HG03558 (cell line): ENCODE measurements around the gene H6PD.

Source experiments
- ATAC-seq: cut with Tn5 transposase; IDR thresholded peaks from one replicate; pipeline ENCODE4 v1.9.1; 2021; ENCODE audit warnings: moderate number of reproducible peaks; ENCODE audit not compliant: unreplicated experiment; ENCODE audit errors: extremely low read depth

The H6PD gene

GRCh38 chr1:9238550-9238949, 4.0 kb downstream of the H6PD start:
- no peak for ATAC-seq

- no peak for ATAC-seq
Observed at GRCh38 chr1:9239622-9240401, 5.2 kb downstream of the H6PD start.

DNA sequence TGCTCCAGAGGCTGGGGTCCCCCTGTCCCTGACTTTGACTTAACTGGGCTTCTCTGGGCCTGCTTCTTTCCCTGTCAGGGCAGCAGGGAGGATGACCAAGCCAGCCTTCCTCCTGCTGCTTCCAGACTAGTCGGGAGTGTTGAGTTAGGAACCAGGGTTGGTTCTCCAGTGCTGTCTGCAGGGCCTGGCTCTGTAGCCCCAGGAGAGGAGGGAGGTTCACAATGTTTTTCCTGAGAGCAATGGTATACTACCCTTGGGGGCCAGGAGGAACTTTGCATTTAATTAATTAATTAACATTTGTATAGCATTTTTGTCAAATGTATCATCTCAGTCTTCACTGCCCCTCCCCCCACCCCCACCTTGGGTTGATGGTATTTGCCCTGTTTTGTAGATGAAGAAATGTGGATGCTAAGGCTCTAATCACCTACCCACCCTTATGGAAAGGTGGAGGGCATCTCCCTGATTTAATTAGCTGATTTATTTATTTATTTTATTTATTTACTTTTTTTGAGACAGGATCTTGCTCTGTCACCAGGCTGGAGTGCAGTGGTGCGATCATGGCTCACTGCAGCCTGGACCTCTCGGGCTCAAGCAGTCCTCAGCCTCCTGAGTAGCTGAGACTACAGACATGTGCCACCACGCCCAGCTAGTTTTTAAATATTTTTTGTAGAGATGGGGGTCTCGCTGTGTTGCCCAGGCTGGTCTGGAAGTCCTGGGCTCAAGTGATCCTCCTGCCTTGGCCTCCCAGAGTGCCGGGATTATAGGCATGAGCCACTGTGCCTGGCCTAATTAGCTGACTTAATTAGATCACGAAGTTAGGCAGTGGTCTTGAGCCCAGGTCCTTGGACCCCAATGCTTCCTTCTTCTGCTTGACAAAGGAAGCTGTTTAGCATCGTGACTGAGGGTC, 6.6 kb downstream of the H6PD start:
- ATAC-seq: no peak

- no peak for ATAC-seq
Observed at GRCh38 chr1:9241891-9242290, 7.3 kb downstream of the H6PD start.

DNA sequence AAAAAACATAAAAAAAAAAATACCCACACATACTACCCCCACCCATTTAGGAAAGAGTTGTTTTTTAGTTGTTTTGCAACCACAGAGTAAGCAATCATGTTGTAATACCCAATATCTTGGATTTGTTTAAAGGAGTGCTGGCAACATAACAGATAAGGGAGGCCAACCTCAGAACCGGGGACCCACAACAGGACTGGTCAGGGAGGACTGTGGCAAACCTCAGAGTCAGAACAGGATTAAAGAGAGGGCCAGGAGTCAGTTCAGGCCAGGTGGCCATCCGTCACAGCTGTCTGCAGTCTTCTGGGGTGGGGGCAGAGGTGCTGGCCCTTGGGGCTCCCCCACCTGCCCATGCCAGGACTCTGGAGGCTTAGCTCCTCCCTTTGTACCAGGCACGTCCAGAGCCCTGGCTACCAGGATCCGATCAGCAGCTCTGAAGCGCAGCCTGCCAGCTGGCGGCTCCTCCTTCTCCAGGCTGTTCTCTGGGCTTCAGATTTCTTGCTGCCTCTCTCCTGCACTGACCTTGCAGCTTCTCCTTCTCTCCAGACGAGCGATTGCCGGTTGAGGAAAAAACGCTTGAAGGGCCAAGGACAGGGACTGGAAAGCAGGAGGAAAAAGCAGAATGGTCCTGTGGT, 7.9 kb downstream of the H6PD start:
- no peak for ATAC-seq

DNA sequence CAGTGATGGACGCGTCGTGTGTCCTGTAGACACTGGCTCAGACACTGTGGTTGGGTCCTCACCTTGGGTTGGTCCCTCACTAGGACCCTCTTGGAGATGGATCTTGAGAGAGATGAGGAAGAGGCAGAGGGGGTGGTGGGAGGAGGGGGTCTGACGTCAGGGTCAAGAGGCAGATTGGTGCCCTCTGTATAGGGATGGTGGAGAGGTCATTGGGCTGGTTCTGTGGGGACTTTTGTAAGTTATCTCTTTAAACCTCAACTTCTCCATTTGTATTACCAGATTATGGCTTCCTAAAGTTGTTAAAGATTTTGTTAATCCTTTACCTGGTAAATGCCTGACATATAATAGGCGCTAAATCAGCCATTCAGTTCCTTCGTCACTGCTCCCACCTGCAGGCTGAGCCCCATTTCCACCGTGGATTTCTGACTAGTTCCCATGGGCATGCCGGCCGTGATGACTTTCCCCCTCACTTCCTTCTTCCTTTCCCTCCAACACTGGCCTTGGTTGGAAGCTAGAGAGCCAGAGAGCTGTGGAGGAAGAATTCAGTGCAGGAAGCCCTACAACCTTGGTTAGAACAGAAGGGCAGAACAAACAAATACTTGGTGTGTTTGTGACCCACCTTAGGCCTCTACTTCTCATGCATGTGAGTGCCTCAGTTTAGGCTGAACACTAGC, 8.6 kb downstream of the H6PD start:
- ATAC-seq: no peak

DNA sequence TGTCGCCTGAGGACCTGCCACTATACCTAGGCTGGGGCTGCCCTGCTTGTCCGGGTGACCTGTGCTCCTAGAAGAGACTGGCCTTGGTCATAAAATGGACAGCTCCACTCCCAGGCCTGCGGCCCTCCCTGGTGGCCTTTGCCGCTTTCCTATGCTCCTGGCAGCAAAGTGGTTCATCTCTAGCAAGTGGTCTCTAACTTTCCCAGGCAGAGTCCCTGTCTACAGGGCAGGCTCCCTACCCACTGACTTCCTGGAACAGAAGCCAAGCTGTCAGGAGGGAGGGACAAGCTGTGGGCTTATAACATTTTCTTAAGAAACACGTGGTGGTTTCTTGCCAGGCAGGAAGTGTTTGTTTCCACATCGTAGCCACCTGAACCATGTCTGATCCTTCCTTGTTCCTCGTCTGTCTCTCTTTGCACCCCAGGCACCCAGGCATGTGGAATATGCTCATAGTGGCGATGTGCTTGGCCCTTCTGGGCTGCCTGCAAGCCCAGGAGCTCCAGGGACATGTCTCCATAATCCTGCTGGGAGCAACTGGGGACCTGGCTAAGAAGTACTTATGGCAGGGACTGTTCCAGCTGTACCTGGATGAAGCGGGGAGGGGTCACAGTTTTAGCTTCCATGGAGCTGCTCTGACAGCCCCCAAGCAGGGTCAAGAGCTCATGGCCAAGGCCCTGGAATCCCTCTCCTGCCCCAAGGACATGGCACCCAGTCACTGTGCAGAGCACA, 10.1 kb downstream of the H6PD start:
- ATAC-seq: no peak

- no peak for ATAC-seq
Observed at GRCh38 chr1:9245230-9245619, 10.7 kb downstream of the H6PD start.

- no peak for ATAC-seq
Observed at GRCh38 chr1:9245661-9246060, 11.1 kb downstream of the H6PD start.

DNA sequence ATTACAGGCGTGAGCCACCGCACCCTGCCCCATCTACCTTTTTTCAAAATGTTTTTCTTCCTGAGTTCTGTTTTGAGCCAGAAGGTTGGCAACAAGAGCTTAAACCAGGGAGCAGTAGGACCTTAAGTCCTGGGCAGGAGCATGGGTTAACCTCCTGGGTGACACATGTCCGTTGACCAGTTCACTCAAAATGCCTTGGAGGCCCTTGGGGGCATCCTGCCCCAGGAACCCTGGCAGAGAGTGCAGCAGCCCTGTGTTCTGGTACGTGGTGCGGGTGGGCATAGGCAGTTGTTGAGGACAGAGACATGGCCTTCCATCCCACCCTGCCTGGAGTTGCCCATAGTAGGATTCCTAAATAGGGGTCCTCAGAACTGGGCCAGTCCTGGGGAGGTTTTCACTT, 11.6 kb downstream of the H6PD start:
- ATAC-seq: no peak

DNA sequence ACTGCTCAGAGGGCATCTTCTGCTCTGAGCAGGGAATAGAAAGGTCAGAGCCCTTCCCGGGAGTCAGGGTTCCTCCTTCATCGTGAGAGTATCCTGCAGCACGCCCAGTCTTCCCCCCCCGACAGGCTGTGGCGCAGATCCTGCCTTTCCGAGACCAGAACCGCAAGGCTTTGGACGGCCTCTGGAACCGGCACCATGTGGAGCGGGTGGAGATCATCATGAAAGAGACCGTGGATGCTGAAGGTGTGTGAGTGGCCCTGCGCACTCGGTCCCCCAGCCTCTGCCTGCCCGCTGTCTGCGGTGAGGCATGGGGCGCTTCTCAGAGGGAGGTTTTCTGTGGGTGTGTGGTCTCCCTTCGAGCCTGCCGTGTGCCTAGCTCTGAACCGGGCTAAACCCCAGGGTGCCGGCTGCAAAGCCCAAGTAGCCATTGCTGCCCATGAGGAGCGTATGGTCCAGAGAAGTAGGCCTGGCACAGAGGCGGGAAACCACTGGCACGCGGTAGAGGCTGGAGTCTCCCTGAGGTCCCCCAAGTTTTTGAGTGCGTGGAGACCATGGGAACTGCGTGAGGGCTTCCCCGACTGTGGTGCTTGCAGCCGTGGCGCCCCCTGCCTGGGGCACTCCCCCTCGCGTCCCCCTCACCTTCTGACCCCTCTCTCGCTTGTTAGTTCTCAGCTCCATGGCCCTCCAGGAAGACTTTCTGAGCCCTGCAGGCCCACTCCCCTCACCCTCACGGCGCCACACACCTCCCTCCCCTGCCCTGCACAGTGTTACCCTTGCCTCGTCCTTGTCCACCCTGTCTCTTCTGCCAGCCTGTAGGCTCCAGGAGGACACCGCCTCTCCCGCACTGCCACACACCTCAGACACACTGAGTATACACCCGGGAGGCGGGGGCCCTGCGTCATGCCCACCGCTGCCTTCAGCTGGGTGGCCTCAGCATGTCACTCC, 12.5 kb downstream of the H6PD start:
- no peak for ATAC-seq

DNA sequence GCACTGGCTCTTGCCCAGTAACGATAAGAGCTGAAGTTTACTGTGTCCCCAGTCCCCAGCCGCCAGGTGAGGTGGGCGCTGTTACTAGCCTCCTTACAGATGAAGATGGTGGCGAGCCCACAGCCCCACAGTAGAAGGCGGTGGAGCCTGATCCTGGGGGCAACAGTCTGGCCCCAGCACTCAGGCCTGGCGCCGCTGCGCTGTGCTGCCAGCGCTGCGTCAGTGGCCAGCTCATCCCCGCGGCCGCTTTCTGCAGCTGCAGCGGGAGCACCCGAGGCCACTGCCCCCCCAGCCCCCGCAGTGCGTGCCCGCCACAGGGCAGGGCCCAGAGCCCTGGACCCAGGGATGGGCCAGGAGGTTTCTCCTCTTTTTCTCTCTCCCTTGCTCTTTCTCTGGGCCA, 13.3 kb downstream of the H6PD start:
- ATAC-seq: no peak

DNA sequence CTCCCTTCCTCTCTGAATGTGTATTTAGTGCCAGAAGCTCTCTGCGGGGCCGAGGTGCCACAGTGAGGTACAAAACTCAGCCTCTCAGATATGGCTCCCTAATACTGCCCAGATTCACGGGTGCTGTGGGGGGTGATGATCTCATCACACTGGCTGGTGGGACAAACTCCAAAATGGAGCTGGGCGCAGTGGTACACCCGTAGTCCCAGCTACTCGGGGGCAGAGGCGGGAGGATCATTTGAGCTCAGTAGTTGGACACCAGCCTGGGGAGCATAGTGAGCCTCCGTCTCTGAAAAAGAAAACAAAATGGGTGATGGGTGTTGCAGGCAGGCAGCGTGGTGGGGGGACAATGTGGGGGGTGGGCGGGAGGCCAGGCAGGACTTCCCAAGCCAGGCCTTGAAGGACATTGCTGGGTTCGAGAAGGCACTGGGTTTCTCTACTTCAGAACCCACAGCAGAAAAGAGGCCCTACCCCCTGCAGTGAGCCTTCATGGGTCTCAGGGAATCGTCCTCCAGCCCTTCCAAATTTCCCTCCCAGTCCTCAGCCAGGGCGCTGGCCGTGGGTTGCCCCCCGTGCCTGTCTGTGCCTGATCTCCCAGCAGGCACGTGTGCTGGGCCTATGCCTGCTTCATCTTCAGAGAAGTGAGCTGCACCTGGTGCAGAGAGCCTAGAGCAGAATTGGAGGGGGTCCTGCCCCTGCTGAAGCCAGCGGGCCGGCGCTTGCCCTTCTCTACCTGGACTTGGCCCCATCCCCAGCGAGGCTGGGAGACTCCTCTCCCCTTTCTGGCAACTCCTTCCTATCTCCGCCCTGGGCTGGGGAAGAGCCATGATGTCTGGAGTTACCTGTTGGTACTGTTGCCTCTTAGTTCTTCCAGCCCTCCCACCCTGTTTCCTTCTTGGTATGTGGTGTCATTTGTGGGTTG, 14.0 kb downstream of the H6PD start:
- ATAC-seq: no peak

GRCh38 chr1:9249263-9249533, 14.6 kb downstream of the H6PD start:
- ATAC-seq: no peak

- no peak for ATAC-seq
Observed at GRCh38 chr1:9249534-9250410, 15.2 kb downstream of the H6PD start.

- no peak for ATAC-seq
Observed at GRCh38 chr1:9250411-9251381, 16.1 kb downstream of the H6PD start.
